HepG2 (cell line): ENCODE data around the gene CACNA1H. TPM values are rescaled to one million over a fixed set of nuclear protein-coding genes. Genes with fewer than 3 reads are reported as not detected.

Experiments
- ATF7-NPFF ChIP-seq: sonication (generic); formaldehyde crosslinking; IDR thresholded peaks from 2 replicates; pipeline ENCODE4 v1.8.1; 2023; ENCODE audit warnings: mild to moderate bottlenecking, low read depth, missing genetic modification reagents, moderate library complexity
- FOSL2 ChIP-seq: sonication (generic); formaldehyde crosslinking; IDR thresholded peaks from 2 replicates; pipeline ENCODE4 v1.4.0; 2020; ENCODE audit warnings: missing genetic modification reagents
- FOXK1 ChIP-seq: sonication (generic); formaldehyde crosslinking; IDR thresholded peaks from 2 replicates; pipeline ENCODE4 v1.4.0; 2020; ENCODE audit warnings: low read depth, missing genetic modification reagents, borderline replicate concordance
- GATAD1 ChIP-seq: IDR thresholded peaks from 2 replicates; pipeline ENCODE4 v1.6.1; 2016; ENCODE audit warnings: missing genetic modification reagents, missing compliant biosample characterization
- KDM6A ChIP-seq: IDR thresholded peaks from 2 replicates; pipeline ENCODE4 v1.6.1; 2016; ENCODE audit warnings: low read depth
- PBX3 ChIP-seq: sonication (generic); formaldehyde crosslinking; IDR thresholded peaks from 2 replicates; pipeline ENCODE4 v1.8.1; 2023; ENCODE audit warnings: missing genetic modification reagents, inconsistent platforms, borderline replicate concordance
- SOX6 ChIP-seq, 2 experiments: fragments of 450-650 bp in 1 of 2; sonication (generic) in 1 of 2; formaldehyde crosslinking in 1 of 2; IDR thresholded peaks; 2 replicates each; pipeline versions ENCODE4 v1.4.0 to v1.6.1; 2017 to 2020; ENCODE audit warnings: antibody characterized with exemption in 1 of 2, mild to moderate bottlenecking in 1 of 2, missing genetic modification reagents in 1 of 2
- ZBTB7A ChIP-seq: sonication (generic); formaldehyde crosslinking; IDR thresholded peaks from 2 replicates; pipeline ENCODE4 v1.8.0; 2022; ENCODE audit warnings: mild to moderate bottlenecking, missing genetic modification reagents
- ZC3H13 ChIP-seq: sonication (generic); formaldehyde crosslinking; IDR thresholded peaks from 2 replicates; pipeline ENCODE4 v1.8.1; 2023; ENCODE audit warnings: mild to moderate bottlenecking, missing genetic modification reagents, moderate library complexity
- ZFP36L2 ChIP-seq: sonication (generic); formaldehyde crosslinking; IDR thresholded peaks from 2 replicates; pipeline ENCODE4 v1.4.0; 2020; ENCODE audit warnings: missing genetic modification reagents
- ZNF331 ChIP-seq: sonication (generic); formaldehyde crosslinking; IDR thresholded peaks from 2 replicates; pipeline ENCODE4 v1.4.0; 2020; ENCODE audit warnings: missing genetic modification reagents
- ZNF776 ChIP-seq: sonication (generic); formaldehyde crosslinking; IDR thresholded peaks from 2 replicates; pipeline ENCODE4 v1.4.0; 2020; ENCODE audit warnings: mild to moderate bottlenecking, missing genetic modification reagents
- ZNF777 ChIP-seq: sonication (generic); formaldehyde crosslinking; IDR thresholded peaks from 2 replicates; pipeline ENCODE4 v1.4.0; 2020; ENCODE audit warnings: missing genetic modification reagents
- polyA plus RNA-seq, 8 experiments: library from polyadenylated mRNA; depleted of rRNA in 3 of 8; stranded (reverse) in 7 of 8; unstranded in 1 of 8; fragments of >200 nt; fragmentation: Illumina TruSeq in 4 of 8; extraction: Trizol in 4 of 8; gene quantifications; 2 replicates each; pipeline versions ENCODE4 v1.2.1 to v1.2.3, GENCODE V29; 2011 to 2016; ENCODE audit warnings: low read depth in 4 of 8, missing spikeins in 1 of 8, mixed read lengths in 1 of 8; ENCODE audit not compliant: insufficient read depth in 1 of 8
- total RNA-seq, 5 experiments: library from RNA; depleted of rRNA; stranded (reverse); fragments of >200 nt; fragmentation: Illumina TruSeq; extraction: Trizol; gene quantifications; 2 replicates each; pipeline ENCODE4 v1.2.3, GENCODE V29; 2016; ENCODE audit warnings: low read depth in 1 of 5
- TF ChIP-seq, protein P1 (sequence below): sonication (generic); formaldehyde crosslinking; IDR thresholded peaks from 2 replicates; pipeline ENCODE4 v1.5.1; 2020; ENCODE audit warnings: missing genetic modification reagents, mild to moderate bottlenecking, borderline replicate concordance
- TF ChIP-seq, protein P2 (sequence below): sonication (generic); formaldehyde crosslinking; IDR thresholded peaks from 2 replicates; pipeline ENCODE4 v1.5.1; 2020; ENCODE audit warnings: mild to moderate bottlenecking, missing genetic modification reagents
- TF ChIP-seq, protein P3 (sequence below): sonication (generic); formaldehyde crosslinking; IDR thresholded peaks from 2 replicates; pipeline ENCODE4 v1.4.0; 2020; ENCODE audit warnings: missing genetic modification reagents, borderline replicate concordance

The CACNA1H gene
- total and polyA plus RNA-seq, 2 of the 13 experiments (the other 11 are each of a cell fraction or from before 2014, with no cell fraction given) = 0.40 to 1.8 TPM

DNA sequence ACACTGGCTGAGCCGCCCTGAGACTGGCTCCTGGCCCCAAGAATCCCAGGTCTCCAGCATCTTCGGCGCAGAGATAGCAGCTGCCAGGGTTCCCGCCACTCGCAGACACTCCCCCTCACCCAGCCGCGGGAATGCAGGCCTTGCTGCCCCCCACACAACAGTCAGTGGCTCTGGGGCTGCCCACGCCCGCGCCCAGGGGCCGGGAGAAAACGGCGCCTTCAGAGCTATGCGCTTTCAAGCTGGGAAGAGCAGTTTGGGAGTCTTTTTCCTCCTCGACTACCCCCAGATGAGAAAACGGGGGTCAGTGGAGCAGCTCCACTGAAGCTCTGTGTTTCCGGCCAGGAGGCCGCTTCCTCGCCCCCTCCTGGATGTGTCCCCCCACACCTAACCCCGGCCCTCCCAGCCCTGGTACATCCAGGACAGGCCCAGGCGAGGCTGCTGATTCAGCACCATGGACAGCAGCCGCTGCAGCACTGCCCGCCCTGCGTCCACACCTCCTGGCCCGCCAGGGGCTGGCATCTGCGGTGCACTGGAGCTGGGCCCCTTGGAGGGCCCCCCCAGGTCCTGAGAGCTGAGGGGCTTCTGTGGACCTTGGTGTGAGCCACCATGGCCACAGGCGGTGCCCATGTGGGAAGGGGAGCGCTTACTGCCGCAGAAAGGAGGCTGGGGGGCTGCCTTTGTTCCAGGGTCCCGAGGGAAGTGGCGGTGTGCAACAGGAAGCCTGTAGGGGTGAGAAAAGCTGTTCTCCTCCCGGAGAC, 35.7 kb downstream of the CACNA1H start (continued):
- TF ChIP-seq SOX6 (IDR thresholded peaks at IDR 0.05) = no peak
- TF ChIP-seq SOX6 (CRISPR knock-in tag; IDR thresholded peaks at IDR 0.05) = no peak
- TF ChIP-seq KDM6A (CRISPR knock-in tag) = no peak
- 0 out of 2 replicates have a peak, but pooled peaks have one; percentile 56 for TF ChIP-seq ZFP36L2
- TF ChIP-seq, protein P1, sequence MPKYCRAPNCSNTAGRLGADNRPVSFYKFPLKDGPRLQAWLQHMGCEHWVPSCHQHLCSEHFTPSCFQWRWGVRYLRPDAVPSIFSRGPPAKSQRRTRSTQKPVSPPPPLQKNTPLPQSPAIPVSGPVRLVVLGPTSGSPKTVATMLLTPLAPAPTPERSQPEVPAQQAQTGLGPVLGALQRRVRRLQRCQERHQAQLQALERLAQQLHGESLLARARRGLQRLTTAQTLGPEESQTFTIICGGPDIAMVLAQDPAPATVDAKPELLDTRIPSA = 0 out of 2 replicates have a peak, but pooled peaks have one; percentile 32
- peak; percentile 70; the same call in 1 of the 2 replicates for TF ChIP-seq FOXK1
- TF ChIP-seq PBX3 (CRISPR knock-in tag) = peak; percentile 90
- peak; percentile 68; the same call in 1 of the 2 replicates for TF ChIP-seq GATAD1
- 0 out of 2 replicates have a peak, but pooled peaks have one; percentile 51 for TF ChIP-seq ATF7-NPFF (CRISPR knock-in tag)
- peak; percentile 93 for TF ChIP-seq ZNF331 (CRISPR knock-in tag)
- TF ChIP-seq ZC3H13 (CRISPR knock-in tag) = peak; percentile 64; the same call in 1 of the 2 replicates
- 0 out of 2 replicates have a peak, but pooled peaks have one; percentile 34 for TF ChIP-seq ZNF776 (CRISPR knock-in tag)
- TF ChIP-seq, protein P2, sequence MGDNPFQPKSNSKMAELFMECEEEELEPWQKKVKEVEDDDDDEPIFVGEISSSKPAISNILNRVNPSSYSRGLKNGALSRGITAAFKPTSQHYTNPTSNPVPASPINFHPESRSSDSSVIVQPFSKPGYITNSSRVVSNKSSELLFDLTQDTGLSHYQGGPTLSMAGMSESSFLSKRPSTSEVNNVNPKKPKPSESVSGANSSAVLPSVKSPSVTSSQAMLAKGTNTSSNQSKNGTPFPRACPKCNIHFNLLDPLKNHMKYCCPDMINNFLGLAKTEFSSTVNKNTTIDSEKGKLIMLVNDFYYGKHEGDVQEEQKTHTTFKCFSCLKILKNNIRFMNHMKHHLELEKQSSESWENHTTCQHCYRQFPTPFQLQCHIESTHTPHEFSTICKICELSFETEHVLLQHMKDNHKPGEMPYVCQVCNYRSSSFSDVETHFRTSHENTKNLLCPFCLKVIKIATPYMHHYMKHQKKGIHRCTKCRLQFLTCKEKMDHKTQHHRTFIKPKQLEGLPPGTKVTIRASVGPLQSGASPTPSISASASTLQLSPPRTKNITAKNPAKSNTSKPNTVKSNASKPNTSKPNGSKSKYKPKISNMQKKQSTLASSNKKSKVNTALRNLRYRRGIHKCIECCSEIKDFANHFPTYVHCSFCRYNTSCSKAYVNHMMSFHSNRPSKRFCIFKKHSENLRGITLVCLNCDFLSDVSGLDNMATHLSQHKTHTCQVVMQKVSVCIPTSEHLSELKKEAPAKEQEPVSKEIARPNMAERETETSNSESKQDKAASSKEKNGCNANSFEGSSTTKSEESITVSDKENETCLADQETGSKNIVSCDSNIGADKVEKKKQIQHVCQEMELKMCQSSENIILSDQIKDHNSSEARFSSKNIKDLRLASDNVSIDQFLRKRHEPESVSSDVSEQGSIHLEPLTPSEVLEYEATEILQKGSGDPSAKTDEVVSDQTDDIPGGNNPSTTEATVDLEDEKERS = 0 out of 2 replicates have a peak, but pooled peaks have one; percentile 45
- peak; percentile 62 for TF ChIP-seq ZNF777 (CRISPR knock-in tag)
- 0 out of 2 replicates have a peak, but pooled peaks have one; percentile 19 for TF ChIP-seq ZBTB7A
- TF ChIP-seq, protein P3, sequence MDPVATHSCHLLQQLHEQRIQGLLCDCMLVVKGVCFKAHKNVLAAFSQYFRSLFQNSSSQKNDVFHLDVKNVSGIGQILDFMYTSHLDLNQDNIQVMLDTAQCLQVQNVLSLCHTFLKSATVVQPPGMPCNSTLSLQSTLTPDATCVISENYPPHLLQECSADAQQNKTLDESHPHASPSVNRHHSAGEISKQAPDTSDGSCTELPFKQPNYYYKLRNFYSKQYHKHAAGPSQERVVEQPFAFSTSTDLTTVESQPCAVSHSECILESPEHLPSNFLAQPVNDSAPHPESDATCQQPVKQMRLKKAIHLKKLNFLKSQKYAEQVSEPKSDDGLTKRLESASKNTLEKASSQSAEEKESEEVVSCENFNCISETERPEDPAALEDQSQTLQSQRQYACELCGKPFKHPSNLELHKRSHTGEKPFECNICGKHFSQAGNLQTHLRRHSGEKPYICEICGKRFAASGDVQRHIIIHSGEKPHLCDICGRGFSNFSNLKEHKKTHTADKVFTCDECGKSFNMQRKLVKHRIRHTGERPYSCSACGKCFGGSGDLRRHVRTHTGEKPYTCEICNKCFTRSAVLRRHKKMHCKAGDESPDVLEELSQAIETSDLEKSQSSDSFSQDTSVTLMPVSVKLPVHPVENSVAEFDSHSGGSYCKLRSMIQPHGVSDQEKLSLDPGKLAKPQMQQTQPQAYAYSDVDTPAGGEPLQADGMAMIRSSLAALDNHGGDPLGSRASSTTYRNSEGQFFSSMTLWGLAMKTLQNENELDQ (CRISPR knock-in tag) = peak; percentile 79; the same call in 1 of the 2 replicates
- TF ChIP-seq FOSL2 (CRISPR knock-in tag) = 0 out of 2 replicates have a peak, but pooled peaks have one; percentile 27
